ENCODE measurements around the gene NTN4. TPM values are rescaled to one million over a fixed set of nuclear protein-coding genes. Genes with fewer than 3 reads are reported as not detected.
"Not testable (repeated sequence)": the region's sequence is repeated elsewhere in the genome, so short reads cannot be mapped to it uniquely, and the experiment has no call there.

NTN4 gene
- total and polyA plus RNA-seq, 10 of the 15 experiments (the other 5 are each of a cell fraction or from before 2014, with no cell fraction given): 0.15 TPM; not detected in 9

- Histone ChIP-seq H3K27me3 (replicated peaks in 1 of 2; ENCODE audit: control insufficient read depth in 2 of 2, insufficient read depth in 2 of 2, low read length in 1 of 2) (no peaks in the 10 kb centered on the region), H3K4me2 (ENCODE audit: control insufficient read depth, insufficient read depth) (no peak overlapping the region), H3K4me3 (no peak overlapping the region), H3K27ac (ENCODE audit: control insufficient read depth, insufficient read depth) (no peak overlapping the region), H3K36me3 (ENCODE audit: control insufficient read depth in 2 of 2, insufficient read depth in 2 of 2, low read length in 1 of 2) (no peaks in the 10 kb centered on the region), H3K9ac (ENCODE audit: control insufficient read depth, insufficient read depth, low read length) (no peak overlapping the region), H3K9me3 (replicated peaks; ENCODE audit: control insufficient read depth, insufficient read depth, low read length) (no peaks in the 10 kb centered on the region), H3K4me1 (ENCODE audit: control insufficient read depth, insufficient read depth, low read length) (no peaks in the 10 kb centered on the region), H3K79me2 (ENCODE audit: control insufficient read depth, insufficient read depth, low read length) (no peaks in the 10 kb centered on the region), H2AFZ (ENCODE audit: control insufficient read depth, low read depth, low read length) (no peak overlapping the region), H4K20me1 (ENCODE audit: control insufficient read depth, insufficient read depth) (no peaks in the 10 kb centered on the region)
- no peak for ATAC-seq
- TF ChIP-seq HDGF (IDR thresholded peaks at IDR 0.05): no peak
- TF ChIP-seq MTA3 (IDR thresholded peaks at IDR 0.05; ENCODE audit: borderline replicate concordance, low read length): no peak
- TF ChIP-seq CHD1 (IDR thresholded peaks at IDR 0.05; ENCODE audit: low read depth, low read length): no peak
- no peak for TF ChIP-seq JUNB (IDR thresholded peaks at IDR 0.05)
- TF ChIP-seq WRNIP1 (IDR thresholded peaks at IDR 0.05; ENCODE audit: borderline replicate concordance, low read depth, low read length): no peak
- no peak for TF ChIP-seq ETV6 (conservative IDR thresholded peaks at IDR 0.05 in 1 of 2, IDR thresholded peaks at IDR 0.05 in 1 of 2; ENCODE audit: borderline replicate concordance in 1 of 2, low read depth in 1 of 2)
- TF ChIP-seq SMC3 (IDR thresholded peaks at IDR 0.05; ENCODE audit: borderline replicate concordance, low read length): no peak
- TF ChIP-seq IRF3 (IDR thresholded peaks at IDR 0.05): no peak
- TF ChIP-seq ASH2L (IDR thresholded peaks at IDR 0.05; ENCODE audit: borderline replicate concordance, low read depth): no peak
- TF ChIP-seq DPF2 (IDR thresholded peaks at IDR 0.05): no peak
- TF ChIP-seq POLR2AphosphoS5 (IDR thresholded peaks at IDR 0.05; ENCODE audit: low read length): no peak
- no peak for TF ChIP-seq CEBPB (IDR thresholded peaks at IDR 0.05; ENCODE audit: borderline replicate concordance in 1 of 2, low read depth in 2 of 2, low read length in 2 of 2)
- TF ChIP-seq BCLAF1 (IDR thresholded peaks at IDR 0.05): no peak
- no peak for TF ChIP-seq IKZF1 (conservative IDR thresholded peaks at IDR 0.05)
- no peak for TF ChIP-seq SIX5 (IDR thresholded peaks at IDR 0.05; ENCODE audit: low read depth, low read length, severe bottlenecking)
- no peak for TF ChIP-seq MEF2A (IDR thresholded peaks at IDR 0.05; ENCODE audit: insufficient read depth, low read depth, low read length)
- TF ChIP-seq NR2F1 (conservative IDR thresholded peaks at IDR 0.05): no peak
- no peak for TF ChIP-seq TBL1XR1 (IDR thresholded peaks at IDR 0.05; ENCODE audit: low read depth, low read length)
- in situ Hi-C loops (cut with MboI): loop anchor here (10.0 kb wide), 1 partner anchor 195 kb away; no protein-coding TSS in a partner anchor
- FAIRE-seq: no peak
- no peak for DNase-seq (ENCODE audit: low read depth, low spot score)
- ChIA-PET SMC1A (ENCODE audit: uncharacterized antibody, unreplicated experiment) (no interaction called here), RAD21 (ENCODE audit: unreplicated experiment) (no interaction called here), POLR2A (no interaction called here), CTCF (no interaction called here)
- BruUV-seq (replicated peaks): no TSS peak
- intact Hi-C loops (cut with micrococcal nuclease; ENCODE audit: unreplicated experiment): no loop called here
- WGBS (ENCODE audit: insufficient coverage, insufficient replicate concordance, low lambda C conversion rate, missing lambda C conversion rate): 37% methylated on average over 4 of the region's 4 CpGs
Observed at GRCh38 chr12:95620171-95620570, 170.4 kb downstream of the NTN4 start.

- SMC1A ChIA-PET (ENCODE audit: uncharacterized antibody, unreplicated experiment); H3K36me3 ChIP-seq (ENCODE audit: control insufficient read depth in 2 of 2, insufficient read depth in 2 of 2, low read length in 1 of 2); H2AFZ ChIP-seq (ENCODE audit: control insufficient read depth, low read depth, low read length); DNase-seq (ENCODE audit: low read depth, low spot score); H3K4me2 ChIP-seq (ENCODE audit: control insufficient read depth, insufficient read depth); H3K79me2 ChIP-seq (ENCODE audit: control insufficient read depth, insufficient read depth, low read length); in situ Hi-C loops (cut with MboI); H3K27me3 ChIP-seq (replicated peaks in 1 of 2; ENCODE audit: control insufficient read depth in 2 of 2, insufficient read depth in 2 of 2, low read length in 1 of 2); H3K4me1 ChIP-seq (ENCODE audit: control insufficient read depth, insufficient read depth, low read length); ATAC-seq; intact Hi-C loops (cut with micrococcal nuclease; ENCODE audit: unreplicated experiment); FAIRE-seq; H3K4me3 ChIP-seq; POLR2A ChIA-PET; H4K20me1 ChIP-seq (ENCODE audit: control insufficient read depth, insufficient read depth); H3K27ac ChIP-seq (ENCODE audit: control insufficient read depth, insufficient read depth); CTCF ChIA-PET; BruUV-seq (replicated peaks); H3K9ac ChIP-seq (ENCODE audit: control insufficient read depth, insufficient read depth, low read length); H3K9me3 ChIP-seq (replicated peaks; ENCODE audit: control insufficient read depth, insufficient read depth, low read length); RAD21 ChIA-PET (ENCODE audit: unreplicated experiment): not testable (repeated sequence)
- 42% methylated on average over 7 of the region's 7 CpGs for WGBS (ENCODE audit: insufficient coverage, insufficient replicate concordance, low lambda C conversion rate, missing lambda C conversion rate)
Observed at GRCh38 chr12:95616470-95616869, 174.1 kb downstream of the NTN4 start.
